ENCODE results near the gene ARL14EP. TPM values are rescaled to one million over a fixed set of nuclear protein-coding genes. Genes with fewer than 3 reads are reported as not detected.

Gene ARL14EP
- total and polyA plus RNA-seq, 5 experiments from 2014 or later: 65.8 to 78.6 (median 71.2) TPM

GRCh38 chr11:30310623-30311022 lies 12.3 kb upstream of the ARL14EP start:
- Mint-ChIP-seq H3K36me3 (peaks cover 0 to 17% (median 7%) of the 10 kb centered on the region in 3 donors), H3K4me3 (no peak overlapping the region), H3K27me3 (peaks cover 3 to 30% (median 11%) of the 10 kb centered on the region in 5 donors), H3K9me3 (peaks cover 0 to 19% (median 6%) of the 10 kb centered on the region in 9 donors), H3K27ac (no peak overlapping the region), H3K4me1 (no peaks in the 10 kb centered on the region)
- ATAC-seq (no peak), DNase-seq (no peak)
- POLR2A ChIA-PET: no interaction called here

- POLR2A ChIA-PET: no interaction called here
- Mint-ChIP-seq H3K27ac (no peak overlapping the region), H3K27me3 (peaks cover 3 to 30% (median 11%) of the 10 kb centered on the region in 5 donors), H3K4me1 (no peaks in the 10 kb centered on the region), H3K9me3 (peaks cover 0 to 19% (median 6%) of the 10 kb centered on the region in 9 donors), H3K36me3 (peaks cover 0 to 17% (median 7%) of the 10 kb centered on the region in 3 donors), H3K4me3 (no peak overlapping the region)
- ATAC-seq: no peak
- DNase-seq: no peak
Measured at GRCh38 chr11:30311189-30311588, 11.7 kb upstream of the ARL14EP start.

GRCh38 chr11:30312243-30312642 lies 10.7 kb upstream of the ARL14EP start:
- peaks cover 3 to 30% (median 11%) of the 10 kb centered on the region in 5 donors for H3K27me3 Mint-ChIP-seq
- H3K36me3 Mint-ChIP-seq: peaks cover 0 to 17% (median 7%) of the 10 kb centered on the region in 3 donors
- ATAC-seq: no peak
- peaks cover 0 to 3% (median under 1%) of the 10 kb centered on the region in 4 donors for H3K4me1 Mint-ChIP-seq
- DNase-seq: no peak
- peaks cover 0 to 19% (median 6%) of the 10 kb centered on the region in 9 donors for H3K9me3 Mint-ChIP-seq
- no peak overlapping the region for H3K27ac Mint-ChIP-seq
- POLR2A ChIA-PET: no interaction called here
- no peak overlapping the region for H3K4me3 Mint-ChIP-seq

- Mint-ChIP-seq H3K27me3 (peaks cover 3 to 28% (median 13%) of the 10 kb centered on the region in 5 donors), H3K4me1 (peaks cover 0 to 5% (median under 1%) of the 10 kb centered on the region in 4 donors), H3K9me3 (peaks cover 0 to 19% (median 6%) of the 10 kb centered on the region in 9 donors), H3K4me3 (no peak overlapping the region), H3K27ac (no peak overlapping the region), H3K36me3 (peaks cover 0 to 17% (median 7%) of the 10 kb centered on the region in 3 donors)
- POLR2A ChIA-PET: no interaction called here
- no peak for DNase-seq
- ATAC-seq: no peak
Measured at GRCh38 chr11:30313580-30313979, 9.3 kb upstream of the ARL14EP start.

GRCh38 chr11:30314625-30315024 lies 8.3 kb upstream of the ARL14EP start:
- Mint-ChIP-seq H3K4me3 (no peak overlapping the region), H3K4me1 (peaks cover 0 to 5% (median under 1%) of the 10 kb centered on the region in 4 donors), H3K27me3 (peaks cover 0 to 22% (median 11%) of the 10 kb centered on the region in 5 donors), H3K36me3 (peaks cover 0 to 17% (median 7%) of the 10 kb centered on the region in 3 donors), H3K9me3 (peaks cover 0 to 19% (median 6%) of the 10 kb centered on the region in 9 donors), H3K27ac (no peak overlapping the region)
- POLR2A ChIA-PET: interaction anchor here (0.8 kb wide), 1 partner anchor 9 kb away, joined by 3 read pairs; no protein-coding TSS in a partner anchor
- no peak for ATAC-seq
- DNase-seq: no peak

GRCh38 chr11:30316237-30316636 lies 6.7 kb upstream of the ARL14EP start:
- Mint-ChIP-seq H3K4me1 (peaks cover 0 to 5% (median under 1%) of the 10 kb centered on the region in 4 donors), H3K4me3 (no peak overlapping the region), H3K36me3 (peaks cover 0 to 5% (median 3%) of the 10 kb centered on the region in 3 donors), H3K9me3 (peaks cover 0 to 7% (median 2%) of the 10 kb centered on the region in 9 donors), H3K27ac (no peak overlapping the region), H3K27me3 (peaks cover 0 to 21% (median 9%) of the 10 kb centered on the region in 5 donors)
- POLR2A ChIA-PET: no interaction called here
- ATAC-seq (no peak), DNase-seq (no peak)

- Mint-ChIP-seq H3K36me3 (no peaks in the 10 kb centered on the region), H3K4me3 (no peak overlapping the region), H3K4me1 (peaks cover 0 to 7% (median 2%) of the 10 kb centered on the region in 4 donors), H3K27ac (peak overlapping the region in 1 of 10 donors; percentile 28), H3K27me3 (peaks cover 0 to 20% (median 9%) of the 10 kb centered on the region in 5 donors), H3K9me3 (no peaks in the 10 kb centered on the region)
- POLR2A ChIA-PET: no interaction called here
- DNase-seq (no peak), ATAC-seq (no peak)
Measured at GRCh38 chr11:30317030-30317429, 5.9 kb upstream of the ARL14EP start.

- POLR2A ChIA-PET: interaction anchor here (1.9 kb wide), 1 partner anchor 39 kb away, joined by 7 read pairs; no protein-coding TSS in a partner anchor
- H3K36me3 Mint-ChIP-seq: peaks cover 0 to under 1% (median 0%) of the 10 kb centered on the region in 3 donors
- DNase-seq (no peak), ATAC-seq (no peak)
- H3K4me1 Mint-ChIP-seq: peaks cover 16 to 45% (median 38%) of the 10 kb centered on the region in 4 donors
- no peak overlapping the region for H3K4me3 Mint-ChIP-seq
- peaks cover 0 to 14% (median 9%) of the 10 kb centered on the region in 5 donors for H3K27me3 Mint-ChIP-seq
- no peak overlapping the region for H3K27ac Mint-ChIP-seq
- H3K9me3 Mint-ChIP-seq: no peaks in the 10 kb centered on the region
Measured at GRCh38 chr11:30321321-30321720, 1.6 kb upstream of the ARL14EP start.

- ATAC-seq: no peak
- DNase-seq: no peak
- POLR2A ChIA-PET: interaction anchor here (0.8 to 1.9 kb wide), 3 partner anchors 10 to 40 kb away, joined by 4 to 8 read pairs (median 7); no protein-coding TSS in a partner anchor
- Mint-ChIP-seq H3K36me3 (peaks cover 0 to 3% (median 0%) of the 10 kb centered on the region in 3 donors), H3K4me3 (peak overlapping the region; percentile 95 to 100 (median 99)), H3K27me3 (peaks cover 0 to 14% (median 9%) of the 10 kb centered on the region in 5 donors), H3K27ac (peak overlapping the region; percentile 97 to 100 (median 99)), H3K4me1 (peaks cover 19 to 52% (median 44%) of the 10 kb centered on the region in 4 donors), H3K9me3 (no peaks in the 10 kb centered on the region)
Measured at GRCh38 chr11:30322191-30322590, 713 bp upstream of the ARL14EP start.

- POLR2A ChIA-PET: interaction anchor here (0.6 kb wide), 1 partner anchor 17 kb away, joined by 4 read pairs; no protein-coding TSS in a partner anchor
- ATAC-seq: no peak
- Mint-ChIP-seq H3K4me3 (peak overlapping the region in 9 of 10 donors; percentile 7 to 79 (median 64)), H3K27me3 (no peaks in the 10 kb centered on the region), H3K4me1 (peaks cover 22 to 86% (median 65%) of the 10 kb centered on the region in 4 donors), H3K36me3 (peaks cover 0 to 26% (median 2%) of the 10 kb centered on the region in 3 donors), H3K27ac (peak overlapping the region; percentile 50 to 97 (median 78)), H3K9me3 (no peaks in the 10 kb centered on the region)
- no peak for DNase-seq
Measured at GRCh38 chr11:30326114-30326778, 3.3 kb downstream of the ARL14EP start.

- POLR2A ChIA-PET: interaction anchor here (0.6 kb wide), 1 partner anchor 16 kb away, joined by 4 read pairs; no protein-coding TSS in a partner anchor
- DNase-seq (no peak), ATAC-seq (no peak)
- Mint-ChIP-seq H3K27me3 (no peaks in the 10 kb centered on the region), H3K36me3 (peaks cover 0 to 31% (median 2%) of the 10 kb centered on the region in 3 donors), H3K4me1 (peaks cover 22 to 85% (median 65%) of the 10 kb centered on the region in 4 donors), H3K27ac (peak overlapping the region; percentile 50 to 97 (median 78)), H3K4me3 (peak overlapping the region; percentile 7 to 79 (median 58)), H3K9me3 (no peaks in the 10 kb centered on the region)
Measured at GRCh38 chr11:30326906-30327305, 4.0 kb downstream of the ARL14EP start.

GRCh38 chr11:30328681-30329080 lies 5.8 kb downstream of the ARL14EP start:
- Mint-ChIP-seq H3K27me3 (no peaks in the 10 kb centered on the region), H3K4me3 (peak overlapping the region in 2 of 10 donors; percentile 10 to 19), H3K4me1 (peaks cover 18 to 77% (median 57%) of the 10 kb centered on the region in 4 donors), H3K9me3 (no peaks in the 10 kb centered on the region), H3K27ac (peak overlapping the region in 6 of 10 donors; percentile 31 to 60 (median 52)), H3K36me3 (peaks cover 5 to 48% (median 6%) of the 10 kb centered on the region in 3 donors)
- POLR2A ChIA-PET: no interaction called here
- no peak for DNase-seq
- ATAC-seq: no peak
